Upper lobe of left lung (tissue), 6 donors: ENCODE data around the gene ITM2C. TPM values are rescaled to one million over a fixed set of nuclear protein-coding genes. Genes with fewer than 3 reads are reported as not detected.
A peak's percentile ranks its signal among the peaks of the same experiment; 100 is the strongest.

Source experiments
- ATAC-seq, 2 donors: fragments of 200-7000 bp; cut with Tn5 transposase; one replicate each; pipeline ENCODE4 v1.9.1; 2022; ENCODE audit warnings: mild to moderate bottlenecking in 2 of 2, moderate library complexity in 2 of 2; ENCODE audit not compliant: low FRiP score in 2 of 2
- DNase-seq, 2 donors: peaks; one replicate each; pipeline ENCODE4 v3.0.0-alpha.2; 2019 to 2020
- H3K27ac ChIP-seq, 4 donors: fragments of 200-600 bp; sonication (generic); one replicate each; pipeline ENCODE4 v1.5.1; 2016 to 2019
- H3K27me3 ChIP-seq, 4 donors: fragments of 200-600 bp; sonication (generic); one replicate each; pipeline ENCODE4 v1.5.1; 2017 to 2019
- H3K36me3 ChIP-seq, 4 donors: fragments of 200-600 bp; sonication (generic); one replicate each; pipeline ENCODE4 v1.5.1; 2016 to 2019
- H3K4me1 ChIP-seq, 4 donors: fragments of 200-600 bp; sonication (generic); one replicate each; pipeline ENCODE4 v1.5.1; 2018 to 2019
- H3K4me3 ChIP-seq, 4 donors: fragments of 200-600 bp; sonication (generic); one replicate each; pipeline ENCODE4 v1.5.1; 2017 to 2019; ENCODE audit warnings: mild to moderate bottlenecking in 2 of 4, moderate library complexity in 1 of 4
- H3K9me3 ChIP-seq, 4 donors: fragments of 200-600 bp; sonication (generic); one replicate each; pipeline ENCODE4 v1.5.1; 2018 to 2019
- EP300 ChIP-seq, 4 donors: sonication (generic); formaldehyde crosslinking; IDR thresholded peaks; one replicate each; pipeline ENCODE4 v1.5.1; 2017; ENCODE audit warnings: antibody characterized with exemption in 4 of 4, control low read depth in 2 of 4
- POLR2A ChIP-seq, 4 donors: fragments of 450-650 bp; IDR thresholded peaks; one replicate each; pipeline ENCODE4 v1.5.1; 2016 to 2017; ENCODE audit warnings: antibody characterized with exemption in 4 of 4, mild to moderate bottlenecking in 2 of 4
- POLR2AphosphoS5 ChIP-seq, 2 donors: sonication (generic); formaldehyde crosslinking; IDR thresholded peaks; one replicate each; pipeline ENCODE4 v1.5.1; 2017; ENCODE audit warnings: antibody characterized with exemption in 2 of 2
- WGBS, 2 donors: methylation state at CpG; one replicate each; pipeline ENCODE4 v1.1.5; 2017 to 2018; 5-methylcytosine and 5-hydroxymethylcytosine counted together
- total RNA-seq, 6 donors: library from RNA; depleted of rRNA in 4 of 6; stranded (reverse); fragments of >200 nt in 4 of 6; gene quantifications; one replicate each; pipeline versions ENCODE4 v1.1.0 to v1.2.1, GENCODE V29; 2016 to 2021
- TF ChIP-seq, protein P1 (sequence below), 6 experiments: fragments of 450-650 bp in 4 of 6; fragments of 200-600 bp in 2 of 6; sonication (generic) in 2 of 6; IDR thresholded peaks; one replicate each; pipeline ENCODE4 v1.5.1; 2016 to 2019; ENCODE audit warnings: antibody characterized with exemption in 6 of 6
- donor health status: DM: no; HTN: no; CAD: no; lungs with moderate emphysema.
- donor health status: DM: no; HTN: yes; CAD: no; lungs with severe emphysema.

ITM2C gene
- total RNA-seq, 6 donors from 2014 or later: 19.9 to 40.4 (median 25.6) TPM

DNA sequence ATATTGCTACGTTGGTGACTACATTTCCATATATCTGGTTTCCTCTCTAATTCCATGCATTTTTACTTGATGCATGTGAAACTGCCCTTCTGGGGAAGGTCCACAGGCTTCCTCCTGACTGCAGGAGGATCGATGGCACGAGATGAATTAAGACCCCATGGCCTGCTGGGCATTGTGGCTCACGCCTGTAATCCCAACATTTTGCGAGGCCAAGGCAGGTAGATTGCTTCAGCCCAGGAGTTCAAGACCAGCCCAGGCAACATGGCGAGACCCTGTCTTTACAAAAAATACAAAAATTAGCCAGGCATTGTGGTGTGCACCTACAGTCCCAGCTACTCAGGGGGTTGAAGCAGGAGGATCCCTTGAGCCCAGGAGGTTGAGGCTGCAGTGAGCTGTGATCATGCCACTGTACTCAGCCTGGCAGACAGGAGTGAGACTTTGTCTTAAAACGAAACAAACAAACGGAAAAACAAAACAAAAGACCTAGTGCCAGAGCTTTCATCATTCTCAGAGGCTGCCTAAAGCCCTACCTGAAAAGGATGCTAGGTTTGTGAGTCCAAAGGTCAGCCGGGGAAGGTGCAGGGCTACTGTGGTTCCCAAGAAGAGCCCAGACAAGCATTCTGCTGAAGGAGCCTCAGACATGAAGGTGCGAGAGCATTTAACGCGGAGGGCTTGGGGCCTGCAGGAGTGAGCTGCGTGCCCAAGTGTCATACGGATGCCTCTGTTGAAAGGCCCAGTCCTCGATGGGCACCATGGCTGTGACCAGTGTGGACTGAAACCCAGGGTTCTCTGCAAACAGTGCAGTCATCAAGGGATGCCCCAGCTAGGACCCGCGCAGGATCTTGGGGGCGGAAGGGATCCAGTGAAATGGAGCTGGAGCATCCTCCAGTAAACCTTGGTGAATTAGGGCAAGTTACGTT lies 38.7 kb downstream of the ITM2C start:
- Histone ChIP-seq H3K4me3 (no peak overlapping the region), H3K4me1 (no peaks in the 10 kb centered on the region), H3K9me3 (no peaks in the 10 kb centered on the region), H3K36me3 (no peaks in the 10 kb centered on the region), H3K27me3 (no peaks in the 10 kb centered on the region), H3K27ac (no peak overlapping the region)
- ATAC-seq (no peak), DNase-seq (peak in 1 of 2 donors; percentile 4)
- 88 to 90% methylated on average over 17 to 19 of the region's 19 CpGs for WGBS, 2 donors
- TF ChIP-seq POLR2AphosphoS5 (IDR thresholded peaks at IDR 0.05) (no peak), POLR2A (IDR thresholded peaks at IDR 0.05) (no peak), EP300 (IDR thresholded peaks at IDR 0.05) (no peak)
- TF ChIP-seq, protein P1, sequence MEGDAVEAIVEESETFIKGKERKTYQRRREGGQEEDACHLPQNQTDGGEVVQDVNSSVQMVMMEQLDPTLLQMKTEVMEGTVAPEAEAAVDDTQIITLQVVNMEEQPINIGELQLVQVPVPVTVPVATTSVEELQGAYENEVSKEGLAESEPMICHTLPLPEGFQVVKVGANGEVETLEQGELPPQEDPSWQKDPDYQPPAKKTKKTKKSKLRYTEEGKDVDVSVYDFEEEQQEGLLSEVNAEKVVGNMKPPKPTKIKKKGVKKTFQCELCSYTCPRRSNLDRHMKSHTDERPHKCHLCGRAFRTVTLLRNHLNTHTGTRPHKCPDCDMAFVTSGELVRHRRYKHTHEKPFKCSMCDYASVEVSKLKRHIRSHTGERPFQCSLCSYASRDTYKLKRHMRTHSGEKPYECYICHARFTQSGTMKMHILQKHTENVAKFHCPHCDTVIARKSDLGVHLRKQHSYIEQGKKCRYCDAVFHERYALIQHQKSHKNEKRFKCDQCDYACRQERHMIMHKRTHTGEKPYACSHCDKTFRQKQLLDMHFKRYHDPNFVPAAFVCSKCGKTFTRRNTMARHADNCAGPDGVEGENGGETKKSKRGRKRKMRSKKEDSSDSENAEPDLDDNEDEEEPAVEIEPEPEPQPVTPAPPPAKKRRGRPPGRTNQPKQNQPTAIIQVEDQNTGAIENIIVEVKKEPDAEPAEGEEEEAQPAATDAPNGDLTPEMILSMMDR (IDR thresholded peaks at IDR 0.05): no peak

DNA sequence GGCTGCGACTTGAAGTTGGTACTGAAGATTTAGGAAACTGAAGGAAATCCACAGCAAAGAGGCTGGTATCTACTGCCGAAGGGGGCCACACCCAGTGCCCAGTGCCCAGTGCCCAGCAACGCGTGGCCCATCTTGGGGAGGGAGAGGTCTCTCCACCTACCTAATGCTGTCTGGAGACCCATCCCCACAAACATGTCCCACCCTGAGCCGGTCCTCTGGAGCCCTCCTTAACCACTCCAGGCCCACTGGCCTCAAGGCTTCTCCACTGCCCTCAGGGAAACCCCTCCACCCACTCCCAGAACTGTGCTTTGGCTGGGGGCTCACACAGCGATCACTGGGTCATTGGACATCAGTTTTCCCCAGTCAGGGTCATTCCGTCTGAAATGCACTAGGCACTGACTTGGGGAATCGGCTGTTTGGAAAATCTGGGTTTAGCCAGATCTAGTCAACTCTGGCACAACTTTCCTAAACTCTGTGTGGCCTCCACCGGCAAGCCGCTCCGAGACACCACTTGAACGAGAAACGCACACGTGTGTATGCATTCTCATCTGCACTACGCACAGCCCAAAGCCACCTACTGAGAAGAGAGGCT lies 40.2 kb downstream of the ITM2C start:
- no peaks in the 10 kb centered on the region for H3K9me3 ChIP-seq
- H3K27me3 ChIP-seq: no peaks in the 10 kb centered on the region
- 70 to 89% methylated on average over 10 to 15 of the region's 15 CpGs for WGBS, 2 donors
- no peak for TF ChIP-seq EP300 (IDR thresholded peaks at IDR 0.05)
- H3K4me3 ChIP-seq: no peak overlapping the region
- no peak overlapping the region for H3K27ac ChIP-seq
- H3K4me1 ChIP-seq: peaks cover 0 to 2% (median 0%) of the 10 kb centered on the region in 4 donors
- H3K36me3 ChIP-seq: no peaks in the 10 kb centered on the region
- ATAC-seq (no peak), DNase-seq (peak in 1 of 2 donors; percentile 12)

DNA sequence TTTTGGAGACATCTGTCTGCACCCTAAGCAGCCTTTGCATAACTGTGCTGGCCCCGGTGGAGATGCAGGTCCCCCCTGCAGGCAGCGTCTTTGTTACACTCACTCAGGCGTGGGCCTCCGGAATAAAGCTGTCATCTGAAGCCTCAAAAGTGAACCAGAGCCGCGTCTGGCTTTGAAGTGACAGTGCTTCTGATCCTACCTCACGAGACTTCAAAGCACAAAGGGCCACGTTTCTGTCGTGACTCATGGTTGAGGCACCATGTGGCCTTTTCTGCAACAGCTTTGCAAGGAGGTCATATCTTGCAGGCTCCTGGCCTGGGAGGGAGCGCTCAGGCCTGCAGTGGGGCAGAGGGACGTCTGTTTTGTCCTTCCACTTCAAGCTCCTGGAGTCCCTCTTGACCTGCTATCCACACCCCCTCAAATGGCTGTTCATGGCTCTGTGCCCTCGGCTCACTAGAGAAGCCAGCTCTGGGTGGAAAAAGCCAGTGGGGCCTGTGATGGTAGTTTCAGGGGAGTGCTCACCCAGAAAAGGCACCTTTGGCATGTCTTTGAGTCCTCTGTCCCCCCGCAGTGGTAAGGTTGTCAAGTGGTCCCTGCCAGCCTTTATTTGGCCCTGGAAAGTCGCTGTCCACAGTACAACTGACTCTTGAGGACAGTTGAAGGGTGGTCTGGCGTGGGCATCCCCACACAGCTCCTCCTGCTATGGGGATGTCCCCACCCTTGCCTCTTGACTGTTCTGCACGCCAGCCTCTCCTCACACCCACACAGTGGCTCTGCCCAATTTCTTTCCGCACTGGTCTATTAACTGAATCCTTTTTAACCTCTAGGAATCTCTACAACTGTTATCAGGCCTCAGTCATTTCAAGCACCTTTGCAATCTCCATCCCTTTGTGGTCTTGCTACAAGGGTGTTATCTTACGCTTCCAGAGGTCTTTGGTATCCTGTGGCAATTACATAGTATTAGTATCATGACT lies 41.0 kb downstream of the ITM2C start:
- ATAC-seq: no peak
- TF ChIP-seq EP300 (IDR thresholded peaks at IDR 0.05) (no peak), POLR2AphosphoS5 (IDR thresholded peaks at IDR 0.05) (no peak), POLR2A (IDR thresholded peaks at IDR 0.05) (no peak)
- TF ChIP-seq, protein P1 (IDR thresholded peaks at IDR 0.05): no peak
- no peaks in the 10 kb centered on the region for H3K27me3 ChIP-seq
- H3K27ac ChIP-seq: no peak overlapping the region
- DNase-seq: peak in 1 of 2 donors; percentile 18
- no peak overlapping the region for H3K4me3 ChIP-seq
- H3K36me3 ChIP-seq: no peaks in the 10 kb centered on the region
- WGBS, 2 donors: 74 to 79% methylated on average over 9 to 18 of the region's 18 CpGs
- peaks cover 0 to 2% (median 0%) of the 10 kb centered on the region in 4 donors for H3K4me1 ChIP-seq
- no peaks in the 10 kb centered on the region for H3K9me3 ChIP-seq

DNA sequence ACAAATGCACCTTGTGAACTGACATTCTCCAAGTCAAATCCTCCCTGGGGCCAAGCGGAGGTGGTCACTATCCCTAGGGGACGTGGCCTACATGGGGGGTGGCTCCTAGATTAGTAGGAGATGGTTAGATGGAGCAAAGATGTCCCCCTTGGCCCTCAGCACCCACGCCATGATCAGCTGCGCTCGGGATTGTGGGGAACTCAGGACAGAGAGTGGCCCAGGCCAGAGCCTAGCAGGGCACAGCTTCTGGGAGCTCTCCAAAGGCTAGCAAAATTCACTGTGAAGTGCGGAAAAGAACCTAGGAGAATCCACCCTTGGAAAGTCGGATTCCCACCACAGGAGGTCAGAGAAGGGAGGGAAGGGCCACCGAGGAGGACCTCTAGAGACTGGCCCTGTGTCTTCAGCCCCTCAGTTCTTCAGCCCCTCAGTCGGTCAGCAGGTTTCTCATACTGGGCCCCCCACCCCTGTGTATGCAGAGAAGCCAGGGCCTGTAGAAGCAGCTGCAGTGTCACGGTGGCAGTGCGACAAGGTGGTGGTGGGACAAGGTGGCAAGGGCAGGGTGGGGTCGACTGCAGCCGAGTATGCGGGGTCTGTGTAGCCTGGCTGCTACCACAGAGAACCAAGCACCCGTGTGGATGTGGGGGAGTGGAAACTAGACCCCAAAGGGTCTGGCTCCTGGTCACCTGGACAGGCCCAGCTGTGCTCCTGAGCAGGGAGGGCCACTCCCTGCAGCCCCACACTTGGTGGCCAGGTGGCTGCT lies 41.9 kb downstream of the ITM2C start:
- ATAC-seq (no peak), DNase-seq (peak in 1 of 2 donors; percentile 14)
- WGBS, 2 donors: 93 to 94% methylated on average over 13 to 15 of the region's 15 CpGs
- no peak overlapping the region for H3K4me3 ChIP-seq
- no peaks in the 10 kb centered on the region for H3K27me3 ChIP-seq
- TF ChIP-seq POLR2AphosphoS5 (IDR thresholded peaks at IDR 0.05) (no peak), EP300 (IDR thresholded peaks at IDR 0.05) (no peak), POLR2A (IDR thresholded peaks at IDR 0.05) (no peak)
- TF ChIP-seq, protein P1 (IDR thresholded peaks at IDR 0.05): no peak
- no peaks in the 10 kb centered on the region for H3K9me3 ChIP-seq
- peaks cover 0 to 2% (median 0%) of the 10 kb centered on the region in 4 donors for H3K4me1 ChIP-seq
- no peak overlapping the region for H3K27ac ChIP-seq
- no peaks in the 10 kb centered on the region for H3K36me3 ChIP-seq
